Suppressor macrophage (primary cell): ENCODE measurements around the gene ASB6.
A peak's percentile ranks its signal among the peaks of the same experiment; 100 is the strongest.

Source experiments
- DNase-seq, 4 experiments: peaks; one replicate each; pipeline ENCODE4 v3.0.0-alpha.2; 2020 to 2022
- total RNA-seq, 17 experiments: gene quantifications; one replicate each; lab custom pipeline; 2026; ENCODE audit warnings: mixed read lengths in 6 of 17, inconsistent platforms in 3 of 17; lab: John Stamatoyannopoulos, UW

Gene ASB6
- total RNA-seq, result 13.3 to 29.8 (median 23.3) reads per million in 17 experiments

- peak; percentile 98 to 99 (median 98) for DNase-seq
Measured at GRCh38 chr9:129641750-129642585, at the start of gene ASB6. Gene ASB6 (minus strand): TSS chr9:129642151. CDS start chr9:129641999, 152 bp downstream.

GRCh38 chr9:129688285-129689043 lies 46.5 kb upstream of the ASB6 start:
- no peak for DNase-seq

- DNase-seq, result no peak
Measured at GRCh38 chr9:129687391-129687790, 45.4 kb upstream of the ASB6 start.

GRCh38 chr9:129686736-129687135 lies 44.8 kb upstream of the ASB6 start:
- no peak for DNase-seq

GRCh38 chr9:129685933-129686259 lies 43.9 kb upstream of the ASB6 start:
- DNase-seq, result no peak

GRCh38 chr9:129685220-129685932 lies 43.4 kb upstream of the ASB6 start:
- DNase-seq, result no peak

GRCh38 chr9:129682381-129682780 lies 40.4 kb upstream of the ASB6 start:
- DNase-seq, result no peak

GRCh38 chr9:129681924-129682323 lies 40.0 kb upstream of the ASB6 start:
- no peak for DNase-seq

- DNase-seq, result no peak
Measured at GRCh38 chr9:129679537-129679936, 37.6 kb upstream of the ASB6 start.

- no peak for DNase-seq
Measured at GRCh38 chr9:129678844-129679243, 36.9 kb upstream of the ASB6 start.

GRCh38 chr9:129677456-129677855 lies 35.5 kb upstream of the ASB6 start:
- no peak for DNase-seq

GRCh38 chr9:129676975-129677374 lies 35.0 kb upstream of the ASB6 start:
- DNase-seq, result no peak

- no peak for DNase-seq
Measured at GRCh38 chr9:129676287-129676686, 34.3 kb upstream of the ASB6 start.

GRCh38 chr9:129675620-129676019 lies 33.7 kb upstream of the ASB6 start:
- no peak for DNase-seq

- DNase-seq, result no peak
Measured at GRCh38 chr9:129674229-129674628, 32.3 kb upstream of the ASB6 start.

GRCh38 chr9:129673602-129674001 lies 31.7 kb upstream of the ASB6 start:
- DNase-seq, result no peak

- no peak for DNase-seq
Measured at GRCh38 chr9:129672702-129673101, 30.8 kb upstream of the ASB6 start.

GRCh38 chr9:129671519-129671918 lies 29.6 kb upstream of the ASB6 start:
- no peak for DNase-seq

- DNase-seq, result no peak
Measured at GRCh38 chr9:129671065-129671464, 29.1 kb upstream of the ASB6 start.

GRCh38 chr9:129669946-129670345 lies 28.0 kb upstream of the ASB6 start:
- no peak for DNase-seq

- DNase-seq, result no peak
Measured at GRCh38 chr9:129669141-129669718, 27.3 kb upstream of the ASB6 start.

GRCh38 chr9:129667850-129668249 lies 25.9 kb upstream of the ASB6 start:
- no peak for DNase-seq

GRCh38 chr9:129667378-129667777 lies 25.4 kb upstream of the ASB6 start:
- no peak for DNase-seq
